HepG2 (cell line): ENCODE data around the gene CROCC. TPM values are rescaled to one million over a fixed set of nuclear protein-coding genes. Genes with fewer than 3 reads are reported as not detected.
A peak's percentile ranks its signal among the peaks of the same experiment; 100 is the strongest.
"Not testable (repeated sequence)": the region's sequence is repeated elsewhere in the genome, so short reads cannot be mapped to it uniquely, and the experiment has no call there.

ENCODE experiments used
- ATAC-seq: fragments of 200-7000 bp; cut with Tn5 transposase; 3 replicates; pipeline ENCODE4 v1.9.1; 2020; ENCODE audit warnings: mild to moderate bottlenecking, moderate library complexity
- BruUV-seq: library from RNA; stranded (reverse); fragments of 400-500 nt; replicated peaks from 2 replicates; lab custom pipeline; 2021; lab: Mats Ljungman, UMichigan
- CTCF ChIA-PET: fragments of 300-600 bp; formaldehyde crosslinking; extraction: SDS; loops from one replicate; lab custom pipeline; 2021; ENCODE audit warnings: low total read pairs, inconsistent platforms, low intra/inter-chr PET ratio; lab: Yijun Ruan, JAX
- POLR2A ChIA-PET: fragments of 350-600 bp; sonication (Branson Sonifier 250); formaldehyde crosslinking; loops from one replicate; lab custom pipeline; 2020; ENCODE audit warnings: antibody characterized with exemption, inconsistent platforms; lab: Yijun Ruan, JAX
- DNase-seq: peaks from one replicate; pipeline ENCODE4 v3.0.0-alpha.2; 2015; ENCODE audit warnings: low spot score
- FAIRE-seq: peaks from 3 replicates; lab custom pipeline; 2011; peaks lifted over from hg19 to GRCh38; lab: Jason Lieb, UNC
- H2AFZ ChIP-seq: one replicate; pipeline ENCODE4 v1.6.1; 2011; ENCODE audit warnings: low read length, inconsistent platforms
- H3K27ac ChIP-seq: fragments of 300-600 bp; 3 replicates; pipeline ENCODE4 v1.8.0; 2011; ENCODE audit warnings: mixed run types, mild to moderate bottlenecking, mixed read lengths, low read length, inconsistent platforms; ENCODE audit not compliant: insufficient read depth; ENCODE audit errors: extremely low read length
- H3K27me3 ChIP-seq, 2 experiments: fragments of 200-600 bp in 1 of 2; 2 replicates in 1 of 2; 3 replicates in 1 of 2; pipeline versions ENCODE4 v1.6.0 to v1.8.0; 2011; ENCODE audit warnings: low read length in 2 of 2, mild to moderate bottlenecking in 2 of 2, moderate library complexity in 2 of 2, inconsistent platforms in 1 of 2; ENCODE audit not compliant: insufficient read depth in 2 of 2, control insufficient read depth in 1 of 2
- H3K36me3 ChIP-seq, 2 experiments: fragments of 200-600 bp in 1 of 2; replicated peaks in 1 of 2; 2 replicates in 1 of 2; 3 replicates in 1 of 2; pipeline versions ENCODE4 v1.5.1 to v1.8.0; 2011; ENCODE audit warnings: low read length in 2 of 2, inconsistent platforms in 1 of 2; ENCODE audit not compliant: insufficient read depth in 2 of 2, control insufficient read depth in 1 of 2
- H3K4me1 ChIP-seq: 2 replicates; pipeline ENCODE4 v1.5.1; 2012; ENCODE audit warnings: low read length, inconsistent platforms; ENCODE audit not compliant: insufficient read depth
- H3K4me2 ChIP-seq: 2 replicates; pipeline ENCODE4 v1.6.0; 2011; ENCODE audit warnings: low read depth, low read length, inconsistent platforms
- H3K4me3 ChIP-seq, 3 experiments: fragments of 200-600 bp in 1 of 3; sonication (generic), shearing (Covaris generic) in 1 of 3; replicated peaks in 1 of 3; 2 replicates each; pipeline ENCODE4 v1.5.1; 2011 to 2016; ENCODE audit warnings: low read length in 3 of 3, inconsistent platforms in 2 of 3, low read depth in 2 of 3, mild to moderate bottlenecking in 2 of 3, control low read depth in 1 of 3, mixed read lengths in 1 of 3; ENCODE audit not compliant: insufficient read depth in 1 of 3
- H3K79me2 ChIP-seq: one replicate; pipeline ENCODE4 v1.6.1; 2011; ENCODE audit warnings: low read length, inconsistent platforms; ENCODE audit not compliant: insufficient read depth
- H3K9ac ChIP-seq: 2 replicates; pipeline ENCODE4 v1.6.0; 2011; ENCODE audit warnings: mild to moderate bottlenecking, low read depth, low read length, inconsistent platforms; ENCODE audit not compliant: insufficient read depth
- H3K9me3 ChIP-seq: 2 replicates; pipeline ENCODE4 v1.5.1; 2012; ENCODE audit warnings: mild to moderate bottlenecking, low read length
- H4K20me1 ChIP-seq: 2 replicates; pipeline ENCODE4 v1.6.0; 2011; ENCODE audit warnings: inconsistent platforms, mild to moderate bottlenecking, low read length, moderate library complexity; ENCODE audit not compliant: insufficient read depth
- AGO1 ChIP-seq: fragments of 200-400 bp; formaldehyde crosslinking; IDR thresholded peaks from 2 replicates; pipeline ENCODE4 v1.6.1; 2017; ENCODE audit warnings: mild to moderate bottlenecking, low read depth, low read length, moderate library complexity; ENCODE audit not compliant: poor library complexity, severe bottlenecking
- KAT2B ChIP-seq: fragments of 150-350 bp; IDR thresholded peaks from 2 replicates; pipeline ENCODE4 v1.6.1; 2014; ENCODE audit warnings: low read depth, low read length, borderline replicate concordance
- KDM5A ChIP-seq: fragments of 200-600 bp; sonication (generic); IDR thresholded peaks from 2 replicates; pipeline ENCODE4 v1.7.0; 2018; ENCODE audit warnings: antibody characterized with exemption, mild to moderate bottlenecking, low read length, borderline replicate concordance
- RBM22 ChIP-seq: fragments of 200-400 bp; formaldehyde crosslinking; optimal IDR thresholded peaks from 2 replicates; pipeline ENCODE3; 2017; ENCODE audit warnings: mild to moderate bottlenecking, low read length, moderate library complexity
- SUZ12 ChIP-seq: fragments of 150-350 bp; IDR thresholded peaks from 2 replicates; pipeline ENCODE4 v1.6.1; 2014; ENCODE audit warnings: low read depth, low read length
- YEATS4 ChIP-seq: sonication (generic); formaldehyde crosslinking; IDR thresholded peaks from 2 replicates; pipeline ENCODE4 v1.4.0; 2020; ENCODE audit warnings: missing genetic modification reagents, borderline replicate concordance
- ZMYM3 ChIP-seq: sonication (generic); formaldehyde crosslinking; IDR thresholded peaks from 2 replicates; pipeline ENCODE4 v1.5.1; 2020; ENCODE audit warnings: mild to moderate bottlenecking, missing genetic modification reagents
- ZNF121 ChIP-seq: sonication (generic); formaldehyde crosslinking; IDR thresholded peaks from 2 replicates; pipeline ENCODE4 v1.5.0; 2020; ENCODE audit warnings: mild to moderate bottlenecking, missing genetic modification reagents
- ZNF510 ChIP-seq: sonication (generic); formaldehyde crosslinking; IDR thresholded peaks from 2 replicates; pipeline ENCODE4 v1.4.0; 2020; ENCODE audit warnings: low read depth, mild to moderate bottlenecking, missing genetic modification reagents
- ZNF652 ChIP-seq: IDR thresholded peaks from 2 replicates; pipeline ENCODE4 v1.6.1; 2016; ENCODE audit warnings: low read depth, borderline replicate concordance
- ZNF703 ChIP-seq: sonication (generic); formaldehyde crosslinking; IDR thresholded peaks from 2 replicates; pipeline ENCODE4 v1.5.1; 2020; ENCODE audit warnings: missing genetic modification reagents, mild to moderate bottlenecking, moderate library complexity, borderline replicate concordance
- WGBS: methylation state at CpG from one replicate; pipeline ENCODE4 v1.1.6; 2017; ENCODE audit warnings: low lambda C conversion rate; 5-methylcytosine and 5-hydroxymethylcytosine counted together
- in situ Hi-C: cut with HindIII; loops from 2 replicates; pipeline ENCODE4 v1.10.0; 2017; ENCODE audit warnings: low pct_unique_long_range_greater_than_20kb; ENCODE audit not compliant: extremely low pct_ligation_motif_present
- intact Hi-C: fragments of 100-400 bp; cut with micrococcal nuclease; formaldehyde crosslinking; loops from one replicate; pipeline ENCODE4 v1.10.0; 2022; ENCODE audit not compliant: unreplicated experiment
- polyA plus RNA-seq, 8 experiments: library from polyadenylated mRNA; depleted of rRNA in 3 of 8; stranded (reverse) in 7 of 8; unstranded in 1 of 8; fragments of >200 nt; fragmentation: Illumina TruSeq in 4 of 8; extraction: Trizol in 4 of 8; gene quantifications; 2 replicates each; pipeline versions ENCODE4 v1.2.1 to v1.2.3, GENCODE V29; 2011 to 2016; ENCODE audit warnings: low read depth in 4 of 8, missing spikeins in 1 of 8, mixed read lengths in 1 of 8; ENCODE audit not compliant: insufficient read depth in 1 of 8
- total RNA-seq, 5 experiments: library from RNA; depleted of rRNA; stranded (reverse); fragments of >200 nt; fragmentation: Illumina TruSeq; extraction: Trizol; gene quantifications; 2 replicates each; pipeline ENCODE4 v1.2.3, GENCODE V29; 2016; ENCODE audit warnings: low read depth in 1 of 5
- TF ChIP-seq, protein P1 (sequence below): sonication (generic); formaldehyde crosslinking; IDR thresholded peaks from 2 replicates; pipeline ENCODE4 v1.5.0; 2020; ENCODE audit warnings: mild to moderate bottlenecking, missing genetic modification reagents
- TF ChIP-seq, protein P2 (sequence below): sonication (generic); formaldehyde crosslinking; IDR thresholded peaks from 2 replicates; pipeline ENCODE4 v1.4.0; 2020; ENCODE audit warnings: missing genetic modification reagents, mild to moderate bottlenecking, borderline replicate concordance

The CROCC gene
- total and polyA plus RNA-seq, 2 of the 13 experiments (the other 11 are each of a cell fraction or from before 2014, with no cell fraction given): 7.8 to 15.5 TPM

DNA sequence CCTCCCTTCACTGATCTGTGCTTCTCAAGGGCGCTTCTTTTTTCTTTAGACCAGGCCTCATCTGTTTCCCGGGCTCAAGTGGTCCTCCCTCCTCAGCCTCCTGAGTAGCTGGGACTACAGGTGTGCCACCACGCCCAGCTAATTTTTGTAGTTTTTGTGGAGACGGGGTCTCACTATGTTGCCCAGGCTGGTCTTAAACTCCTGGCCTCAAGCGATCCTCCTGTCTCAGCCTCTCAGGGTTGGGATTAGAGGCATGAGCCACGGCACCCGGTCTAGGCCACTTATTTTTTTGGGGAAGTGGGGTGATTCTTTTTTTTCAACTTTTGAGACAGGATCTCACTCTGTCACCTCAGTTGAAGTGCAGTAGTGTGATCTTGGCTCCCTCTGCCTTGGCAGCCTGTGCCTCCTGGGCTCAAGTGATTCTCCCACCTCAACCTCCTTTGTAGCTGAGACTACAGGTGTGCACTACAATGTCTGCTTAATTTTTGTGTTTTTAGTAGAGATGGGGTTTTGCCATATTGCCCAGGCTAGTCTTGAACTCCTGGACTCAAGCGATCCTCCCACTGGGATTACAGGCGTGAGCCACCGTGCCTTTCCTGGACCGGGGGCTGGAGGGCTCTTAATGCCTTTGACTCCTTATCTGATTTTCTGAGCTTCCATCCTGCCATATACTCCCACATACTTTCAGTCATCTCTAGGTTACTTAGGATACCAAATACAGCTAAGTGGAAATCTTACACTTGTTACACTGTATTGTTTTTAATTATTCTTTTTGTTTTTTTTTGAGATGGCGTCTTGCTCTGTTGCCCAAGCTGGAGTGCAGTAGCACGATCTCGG is 39.8 kb downstream of the CROCC start (continued):
- TF ChIP-seq, protein P1, sequence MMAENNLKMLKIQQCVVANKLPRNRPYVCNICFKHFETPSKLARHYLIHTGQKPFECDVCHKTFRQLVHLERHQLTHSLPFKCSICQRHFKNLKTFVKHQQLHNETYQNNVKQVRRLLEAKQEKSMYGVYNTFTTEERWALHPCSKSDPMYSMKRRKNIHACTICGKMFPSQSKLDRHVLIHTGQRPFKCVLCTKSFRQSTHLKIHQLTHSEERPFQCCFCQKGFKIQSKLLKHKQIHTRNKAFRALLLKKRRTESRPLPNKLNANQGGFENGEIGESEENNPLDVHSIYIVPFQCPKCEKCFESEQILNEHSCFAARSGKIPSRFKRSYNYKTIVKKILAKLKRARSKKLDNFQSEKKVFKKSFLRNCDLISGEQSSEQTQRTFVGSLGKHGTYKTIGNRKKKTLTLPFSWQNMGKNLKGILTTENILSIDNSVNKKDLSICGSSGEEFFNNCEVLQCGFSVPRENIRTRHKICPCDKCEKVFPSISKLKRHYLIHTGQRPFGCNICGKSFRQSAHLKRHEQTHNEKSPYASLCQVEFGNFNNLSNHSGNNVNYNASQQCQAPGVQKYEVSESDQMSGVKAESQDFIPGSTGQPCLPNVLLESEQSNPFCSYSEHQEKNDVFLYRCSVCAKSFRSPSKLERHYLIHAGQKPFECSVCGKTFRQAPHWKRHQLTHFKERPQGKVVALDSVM: peak; percentile 62; the same call in 1 of the 2 replicates
- TF ChIP-seq ZNF121 (CRISPR knock-in tag) (peak; percentile 75), KAT2B (no peak), RBM22 (no peak), ZNF703 (CRISPR knock-in tag) (no peak), SUZ12 (no peak), ZMYM3 (0 out of 2 replicates have a peak, but pooled peaks have one; percentile 26), ZNF510 (no peak), AGO1 (no peak), KDM5A (no peak), ZNF652 (CRISPR knock-in tag) (no peak), YEATS4 (no peak)
- TF ChIP-seq, protein P2, sequence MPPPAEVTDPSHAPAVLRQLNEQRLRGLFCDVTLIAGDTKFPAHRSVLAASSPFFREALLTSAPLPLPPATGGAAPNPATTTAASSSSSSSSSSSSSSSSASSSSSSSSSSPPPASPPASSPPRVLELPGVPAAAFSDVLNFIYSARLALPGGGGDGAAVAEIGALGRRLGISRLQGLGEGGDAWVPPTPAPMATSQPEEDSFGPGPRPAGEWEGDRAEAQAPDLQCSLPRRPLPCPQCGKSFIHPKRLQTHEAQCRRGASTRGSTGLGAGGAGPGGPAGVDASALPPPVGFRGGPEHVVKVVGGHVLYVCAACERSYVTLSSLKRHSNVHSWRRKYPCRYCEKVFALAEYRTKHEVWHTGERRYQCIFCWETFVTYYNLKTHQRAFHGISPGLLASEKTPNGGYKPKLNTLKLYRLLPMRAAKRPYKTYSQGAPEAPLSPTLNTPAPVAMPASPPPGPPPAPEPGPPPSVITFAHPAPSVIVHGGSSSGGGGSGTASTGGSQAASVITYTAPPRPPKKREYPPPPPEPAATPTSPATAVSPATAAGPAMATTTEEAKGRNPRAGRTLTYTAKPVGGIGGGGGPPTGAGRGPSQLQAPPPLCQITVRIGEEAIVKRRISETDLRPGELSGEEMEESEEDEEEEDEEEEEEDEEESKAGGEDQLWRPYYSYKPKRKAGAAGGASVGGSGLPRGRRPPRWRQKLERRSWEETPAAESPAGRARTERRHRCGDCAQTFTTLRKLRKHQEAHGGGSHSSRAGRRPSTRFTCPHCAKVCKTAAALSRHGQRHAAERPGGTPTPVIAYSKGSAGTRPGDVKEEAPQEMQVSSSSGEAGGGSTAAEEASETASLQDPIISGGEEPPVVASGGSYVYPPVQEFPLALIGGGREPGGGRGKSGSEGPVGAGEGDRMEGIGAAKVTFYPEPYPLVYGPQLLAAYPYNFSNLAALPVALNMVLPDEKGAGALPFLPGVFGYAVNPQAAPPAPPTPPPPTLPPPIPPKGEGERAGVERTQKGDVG (CRISPR knock-in tag): no peak
- TF ChIP-seq, all 625 proteins: peak for 3

DNA sequence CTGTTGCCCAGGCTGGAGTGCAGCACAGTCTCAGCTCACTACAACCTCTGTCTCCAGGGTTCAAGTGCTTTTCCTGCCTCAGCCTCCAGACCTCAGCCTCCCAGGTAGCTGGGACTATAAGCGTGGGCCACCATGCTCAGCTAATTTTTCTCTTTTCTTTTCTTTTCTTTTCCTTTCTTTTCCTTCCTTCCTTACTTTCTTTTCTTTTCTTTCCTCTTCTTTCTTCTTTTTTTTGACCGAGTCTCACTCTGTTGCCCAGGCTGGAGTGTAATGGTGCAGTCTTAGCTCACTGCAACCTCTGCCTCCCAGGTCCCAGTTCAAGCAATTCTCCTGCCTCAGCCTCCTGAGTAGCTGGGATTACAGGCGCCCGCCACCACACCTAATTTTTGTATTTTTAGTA is 42.4 kb downstream of the CROCC start:
- ATAC-seq: not testable (repeated sequence)

More for the DNA sequence above, 42.4 kb downstream of the CROCC start:
- BruUV-seq, H3K4me3 ChIP-seq, H3K27me3 ChIP-seq, H3K4me2 ChIP-seq, H3K36me3 ChIP-seq, intact Hi-C loops, FAIRE-seq, DNase-seq, POLR2A ChIA-PET, H3K79me2 ChIP-seq, H3K9me3 ChIP-seq, H2AFZ ChIP-seq, H3K27ac ChIP-seq, H4K20me1 ChIP-seq, H3K9ac ChIP-seq: not testable (repeated sequence)
- 84% methylated on average over 4 of the region's 4 CpGs for WGBS
- CTCF ChIA-PET: interaction anchor here (2.2 kb wide), 1 partner anchor 82 kb away, joined by 11 read pairs; no protein-coding TSS in a partner anchor
- in situ Hi-C loops: loop anchor here (25.0 kb wide), 1 partner anchor 273 kb away; the partner anchor contains the start of gene PADI3
- peaks cover 14% of the 10 kb centered on the region for H3K4me1 ChIP-seq
